Measurements from ENCODE around the gene CDR2.

CDR2 gene

GRCh38 chr16:22348291-22348690 lies 26.1 kb downstream of the CDR2 start:
- DNase-seq = no peak

- DNase-seq = no peak
Measured at GRCh38 chr16:22347100-22347820, 27.2 kb downstream of the CDR2 start.

DNA sequence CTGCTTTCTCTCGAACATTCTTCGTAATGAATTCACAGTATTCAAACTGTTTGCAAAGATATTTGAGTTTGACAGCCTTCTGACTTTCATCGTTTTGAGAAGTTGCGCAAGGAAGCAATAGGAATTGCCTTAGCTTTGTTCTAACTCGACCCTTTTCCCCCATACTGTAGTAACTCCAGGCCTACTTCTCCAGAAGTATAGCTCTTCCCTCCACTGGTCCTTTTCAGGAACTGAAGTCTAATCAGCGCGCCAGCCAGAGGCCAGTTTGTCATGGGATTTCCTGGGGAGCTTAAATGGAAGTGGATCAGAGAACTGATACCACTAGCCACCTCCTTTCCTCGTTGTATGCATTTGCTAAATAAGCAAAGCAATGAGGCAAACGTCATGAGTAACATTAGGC lies 27.9 kb downstream of the CDR2 start:
- no peak for DNase-seq

DNA sequence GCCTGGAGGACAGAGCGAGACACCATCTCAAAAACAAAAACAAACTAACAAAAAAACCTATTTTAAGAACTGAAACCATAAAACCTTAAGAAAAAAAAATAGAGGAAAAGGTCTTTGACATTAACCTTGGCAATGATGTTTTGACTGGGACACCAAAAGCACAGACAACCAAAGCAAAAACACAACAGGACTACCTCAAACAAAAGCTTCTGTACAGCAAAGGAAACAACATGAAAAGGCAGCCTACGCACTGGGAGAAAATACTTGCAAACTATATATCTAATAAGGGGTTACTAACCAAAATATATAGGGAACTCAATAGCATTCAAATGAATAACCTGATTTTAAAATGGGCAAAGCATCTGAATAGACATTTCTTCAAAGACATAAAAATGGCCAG lies 32.3 kb downstream of the CDR2 start:
- DNase-seq = no peak

- DNase-seq = no peak
Measured at GRCh38 chr16:22340945-22341344, 33.5 kb downstream of the CDR2 start.

GRCh38 chr16:22337849-22338635 lies 36.4 kb downstream of the CDR2 start:
- no peak for DNase-seq

GRCh38 chr16:22337045-22337444 lies 37.4 kb downstream of the CDR2 start:
- DNase-seq = no peak

- no peak for DNase-seq
Measured at GRCh38 chr16:22336581-22336980, 37.8 kb downstream of the CDR2 start.

DNA sequence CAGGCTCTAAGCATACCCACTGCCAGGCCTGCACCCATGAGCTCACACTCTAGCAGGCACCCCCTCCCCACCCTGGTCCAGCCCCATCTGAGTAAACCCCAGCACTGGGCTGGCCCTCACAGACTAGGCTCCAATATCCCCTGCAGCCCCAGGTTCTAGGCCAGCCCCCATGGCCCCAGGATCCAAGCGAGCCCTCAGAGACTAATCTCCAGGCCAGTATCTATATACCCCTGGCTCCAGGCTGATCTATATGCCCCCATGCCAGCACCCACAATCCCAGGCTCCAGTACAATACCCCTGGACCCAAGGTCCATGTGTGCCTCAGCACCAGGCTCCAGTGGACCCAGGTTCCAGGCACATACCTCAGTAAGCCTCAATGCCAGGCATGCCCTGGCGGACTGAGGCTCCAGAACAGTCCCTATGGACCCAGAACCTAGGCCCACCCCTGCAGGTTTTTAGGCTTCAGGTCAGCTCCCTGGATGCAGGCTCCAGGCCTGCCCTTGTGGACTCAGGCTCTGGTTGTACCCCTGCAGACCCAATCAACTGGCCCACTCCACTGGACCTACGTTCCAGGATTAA lies 38.7 kb downstream of the CDR2 start:
- DNase-seq = no peak

- DNase-seq = no peak
Measured at GRCh38 chr16:22333457-22333994, 40.9 kb downstream of the CDR2 start.

GRCh38 chr16:22330326-22330725 lies 44.1 kb downstream of the CDR2 start:
- DNase-seq = no peak

- DNase-seq = no peak
Measured at GRCh38 chr16:22329199-22329695, 45.2 kb downstream of the CDR2 start.

GRCh38 chr16:22328081-22328725 lies 46.2 kb downstream of the CDR2 start:
- no peak for DNase-seq

DNA sequence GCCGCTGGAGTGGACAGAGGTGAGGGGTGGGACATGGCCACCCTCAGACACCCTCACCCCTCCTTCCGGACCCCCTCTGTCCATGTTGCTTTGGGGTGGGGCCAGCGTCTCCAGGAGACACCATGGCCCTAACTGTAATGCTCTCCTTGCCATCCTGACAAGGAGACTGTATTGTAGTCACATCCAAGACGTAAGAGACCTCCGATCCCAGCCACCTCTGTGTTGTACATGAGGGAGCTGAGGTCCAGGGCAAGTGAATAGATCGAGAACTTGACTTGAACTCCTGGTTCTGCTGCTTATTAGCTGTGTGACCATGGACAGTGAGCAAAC lies 47.0 kb downstream of the CDR2 start:
- DNase-seq = no peak

GRCh38 chr16:22326771-22327445 lies 47.5 kb downstream of the CDR2 start:
- no peak for DNase-seq

GRCh38 chr16:22326369-22326652 lies 48.1 kb downstream of the CDR2 start:
- DNase-seq = no peak

- no peak for DNase-seq
Measured at GRCh38 chr16:22325598-22326368, 48.6 kb downstream of the CDR2 start.

- DNase-seq = no peak
Measured at GRCh38 chr16:22324787-22325597, 49.4 kb downstream of the CDR2 start.

DNA sequence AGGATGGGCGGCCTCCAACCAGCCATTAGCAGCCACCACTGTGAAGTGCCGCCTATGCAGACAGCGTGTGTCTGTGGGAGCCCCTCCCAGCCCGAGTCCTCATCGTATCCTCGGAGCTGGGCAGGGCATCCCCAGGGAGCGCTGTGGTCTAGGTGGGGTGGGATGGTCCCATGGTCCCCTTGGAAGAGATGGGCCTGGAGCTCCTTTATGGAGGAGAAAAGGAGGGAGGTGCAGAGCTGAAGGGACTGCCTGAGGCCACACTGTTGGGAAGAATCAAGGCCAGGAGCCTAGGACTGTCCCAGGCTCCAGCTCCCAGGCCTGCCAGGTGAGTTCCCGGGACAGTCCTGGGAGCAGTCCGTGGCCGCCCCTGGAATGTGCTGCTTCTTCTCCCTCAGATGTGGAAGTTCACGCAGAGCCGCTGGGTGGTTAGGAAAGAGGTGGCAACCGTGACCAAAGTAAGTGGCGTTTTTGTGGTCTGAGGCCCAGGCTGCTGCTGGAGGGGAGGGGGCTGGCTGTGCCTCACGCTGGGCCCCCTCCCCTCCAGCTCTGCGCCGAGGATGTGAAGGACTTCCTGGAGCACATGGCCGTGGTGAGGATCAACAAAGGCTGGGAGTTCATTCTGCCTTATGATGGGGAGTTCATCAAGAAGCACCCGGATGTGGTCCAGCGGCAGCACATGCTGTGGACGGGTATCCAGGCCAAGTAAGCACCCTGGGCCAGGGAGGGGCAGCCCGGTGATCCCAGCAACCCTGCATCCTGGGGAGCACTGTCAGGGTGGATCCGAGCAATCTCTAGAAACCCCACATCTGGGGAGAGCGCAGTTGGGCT lies 50.2 kb downstream of the CDR2 start:
- DNase-seq = no peak

Data from RPMI8226 (cell line).